ENCODE data around the gene DNAJB6.

Gene DNAJB6

DNA sequence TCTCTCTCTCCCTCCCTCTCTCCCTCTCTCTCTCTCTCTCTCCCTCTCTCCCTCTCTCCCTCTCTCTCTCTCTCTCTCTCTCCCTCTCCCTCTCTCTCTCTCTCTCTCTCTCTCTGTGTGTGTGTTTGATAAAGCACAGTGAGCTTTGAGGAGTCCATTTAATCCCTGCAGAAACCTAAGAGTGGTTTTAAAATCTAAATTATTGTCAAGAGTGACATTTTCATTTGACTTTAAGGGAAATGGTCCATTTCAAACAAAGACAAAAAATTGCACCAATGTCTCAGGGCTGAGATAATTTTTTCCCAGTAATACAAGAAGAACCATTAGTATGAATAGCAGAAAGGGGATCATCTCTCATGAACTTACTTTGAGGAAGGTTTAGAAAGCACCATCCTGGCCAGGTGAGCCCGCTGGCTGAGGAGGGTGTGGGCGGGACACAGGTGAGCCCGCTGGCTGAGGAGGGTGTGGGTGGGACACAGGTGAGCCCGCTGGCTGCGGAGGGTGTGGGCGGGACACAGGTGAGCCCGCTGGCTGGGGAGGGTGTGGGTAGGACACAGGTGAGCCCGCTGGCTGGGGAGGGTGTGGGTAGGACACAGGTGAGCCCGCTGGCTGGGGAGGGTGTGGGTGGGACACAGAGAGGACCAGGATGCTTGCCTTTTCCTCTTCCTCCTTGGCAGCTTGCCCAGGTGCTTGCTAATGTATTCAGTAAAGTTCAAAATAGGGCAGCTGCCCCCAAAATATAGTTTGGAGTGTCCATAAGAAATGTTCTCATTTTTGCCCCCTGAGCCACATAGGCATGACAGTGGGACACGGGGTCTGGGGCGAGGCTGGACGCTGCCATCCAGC, 125.0 kb downstream of the DNAJB6 start:
- TF ChIP-seq, protein P1, sequence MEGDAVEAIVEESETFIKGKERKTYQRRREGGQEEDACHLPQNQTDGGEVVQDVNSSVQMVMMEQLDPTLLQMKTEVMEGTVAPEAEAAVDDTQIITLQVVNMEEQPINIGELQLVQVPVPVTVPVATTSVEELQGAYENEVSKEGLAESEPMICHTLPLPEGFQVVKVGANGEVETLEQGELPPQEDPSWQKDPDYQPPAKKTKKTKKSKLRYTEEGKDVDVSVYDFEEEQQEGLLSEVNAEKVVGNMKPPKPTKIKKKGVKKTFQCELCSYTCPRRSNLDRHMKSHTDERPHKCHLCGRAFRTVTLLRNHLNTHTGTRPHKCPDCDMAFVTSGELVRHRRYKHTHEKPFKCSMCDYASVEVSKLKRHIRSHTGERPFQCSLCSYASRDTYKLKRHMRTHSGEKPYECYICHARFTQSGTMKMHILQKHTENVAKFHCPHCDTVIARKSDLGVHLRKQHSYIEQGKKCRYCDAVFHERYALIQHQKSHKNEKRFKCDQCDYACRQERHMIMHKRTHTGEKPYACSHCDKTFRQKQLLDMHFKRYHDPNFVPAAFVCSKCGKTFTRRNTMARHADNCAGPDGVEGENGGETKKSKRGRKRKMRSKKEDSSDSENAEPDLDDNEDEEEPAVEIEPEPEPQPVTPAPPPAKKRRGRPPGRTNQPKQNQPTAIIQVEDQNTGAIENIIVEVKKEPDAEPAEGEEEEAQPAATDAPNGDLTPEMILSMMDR (IDR thresholded peaks at IDR 0.05; ENCODE audit: low read depth, low read length), result no peak
- DNase-seq (ENCODE audit: low read depth, low spot score), result no peak
- in situ Hi-C loops (cut with HindIII; ENCODE audit: low sequenced_read_pairs), result no loop called here
- H3K4me3 ChIP-seq (ENCODE audit: low read depth, low read length), result no peak overlapping the region

GRCh38 chr7:157462419-157462771, 125.6 kb downstream of the DNAJB6 start:
- H3K4me3 ChIP-seq (ENCODE audit: low read depth, low read length), result no peak overlapping the region
- TF ChIP-seq, protein P1 (IDR thresholded peaks at IDR 0.05; ENCODE audit: low read depth, low read length), result no peak
- in situ Hi-C loops (cut with HindIII; ENCODE audit: low sequenced_read_pairs), result no loop called here
- no peak for DNase-seq (ENCODE audit: low read depth, low spot score)

- in situ Hi-C loops (cut with HindIII; ENCODE audit: low sequenced_read_pairs), result no loop called here
- no peak for DNase-seq (ENCODE audit: low read depth, low spot score)
Observed at GRCh38 chr7:157462840-157463239, 126.0 kb downstream of the DNAJB6 start.

GRCh38 chr7:157463245-157463644, 126.4 kb downstream of the DNAJB6 start:
- TF ChIP-seq, protein P1 (IDR thresholded peaks at IDR 0.05; ENCODE audit: low read depth, low read length), result no peak
- in situ Hi-C loops (cut with HindIII; ENCODE audit: low sequenced_read_pairs), result no loop called here
- H3K4me3 ChIP-seq (ENCODE audit: low read depth, low read length), result no peak overlapping the region
- DNase-seq (ENCODE audit: low read depth, low spot score), result no peak

More at GRCh38 chr7:157462840-157463239, 126.0 kb downstream of the DNAJB6 start:
- H3K4me3 ChIP-seq (ENCODE audit: low read depth, low read length), result no peak overlapping the region
- TF ChIP-seq, protein P1 (IDR thresholded peaks at IDR 0.05; ENCODE audit: low read depth, low read length), result no peak

GRCh38 chr7:157464111-157464970, 127.5 kb downstream of the DNAJB6 start:
- TF ChIP-seq, protein P1 (IDR thresholded peaks at IDR 0.05; ENCODE audit: low read depth, low read length), result no peak
- in situ Hi-C loops (cut with HindIII; ENCODE audit: low sequenced_read_pairs), result no loop called here

GRCh38 chr7:157464971-157465886, 128.4 kb downstream of the DNAJB6 start:
- no peak for DNase-seq (ENCODE audit: low read depth, low spot score)
- TF ChIP-seq, protein P1 (IDR thresholded peaks at IDR 0.05; ENCODE audit: low read depth, low read length), result no peak
- in situ Hi-C loops (cut with HindIII; ENCODE audit: low sequenced_read_pairs), result no loop called here
- no peak overlapping the region for H3K4me3 ChIP-seq (ENCODE audit: low read depth, low read length)

More at GRCh38 chr7:157464111-157464970, 127.5 kb downstream of the DNAJB6 start:
- no peak for DNase-seq (ENCODE audit: low read depth, low spot score)
- no peak overlapping the region for H3K4me3 ChIP-seq (ENCODE audit: low read depth, low read length)
